ENCODE data around the gene ARMS2.

DNA sequence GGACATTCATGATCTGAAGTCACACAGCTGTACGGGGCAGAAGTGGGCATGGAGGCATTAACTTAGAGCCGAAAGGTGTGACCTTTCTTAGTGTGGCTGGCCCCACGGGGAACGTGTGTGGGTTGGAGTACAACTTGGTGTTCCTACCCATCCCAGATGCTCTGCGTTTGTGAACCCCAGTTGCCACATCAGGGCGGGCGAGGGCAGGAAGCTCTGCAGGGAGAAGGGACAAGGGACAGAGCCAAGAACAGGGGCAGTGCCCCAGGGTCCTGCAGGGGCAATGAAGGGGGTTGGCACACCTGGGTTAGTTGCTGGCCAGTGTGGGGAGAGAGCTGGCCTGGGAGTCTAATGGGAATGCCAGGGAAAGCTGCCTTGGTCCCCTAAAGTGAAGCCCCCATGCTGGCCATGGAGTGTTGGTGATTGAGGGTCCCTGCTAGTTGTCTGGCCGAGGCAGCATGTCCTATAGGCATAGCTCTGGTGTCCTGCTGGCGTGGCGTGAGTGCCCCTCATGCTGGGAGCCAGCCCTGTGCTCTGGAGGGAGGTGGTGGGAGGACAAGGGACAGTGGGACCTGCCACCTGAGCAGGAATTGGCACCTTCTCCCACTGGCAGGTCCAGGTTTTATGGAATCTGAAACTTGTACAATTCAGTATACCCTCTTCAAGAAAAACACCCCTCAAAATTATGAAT lies 25.8 kb downstream of the ARMS2 start:
- TF ChIP-seq, protein P1, sequence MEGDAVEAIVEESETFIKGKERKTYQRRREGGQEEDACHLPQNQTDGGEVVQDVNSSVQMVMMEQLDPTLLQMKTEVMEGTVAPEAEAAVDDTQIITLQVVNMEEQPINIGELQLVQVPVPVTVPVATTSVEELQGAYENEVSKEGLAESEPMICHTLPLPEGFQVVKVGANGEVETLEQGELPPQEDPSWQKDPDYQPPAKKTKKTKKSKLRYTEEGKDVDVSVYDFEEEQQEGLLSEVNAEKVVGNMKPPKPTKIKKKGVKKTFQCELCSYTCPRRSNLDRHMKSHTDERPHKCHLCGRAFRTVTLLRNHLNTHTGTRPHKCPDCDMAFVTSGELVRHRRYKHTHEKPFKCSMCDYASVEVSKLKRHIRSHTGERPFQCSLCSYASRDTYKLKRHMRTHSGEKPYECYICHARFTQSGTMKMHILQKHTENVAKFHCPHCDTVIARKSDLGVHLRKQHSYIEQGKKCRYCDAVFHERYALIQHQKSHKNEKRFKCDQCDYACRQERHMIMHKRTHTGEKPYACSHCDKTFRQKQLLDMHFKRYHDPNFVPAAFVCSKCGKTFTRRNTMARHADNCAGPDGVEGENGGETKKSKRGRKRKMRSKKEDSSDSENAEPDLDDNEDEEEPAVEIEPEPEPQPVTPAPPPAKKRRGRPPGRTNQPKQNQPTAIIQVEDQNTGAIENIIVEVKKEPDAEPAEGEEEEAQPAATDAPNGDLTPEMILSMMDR (conservative IDR thresholded peaks at IDR 0.05) = no peak
- no peak for TF ChIP-seq EZH2 (IDR thresholded peaks at IDR 0.05; ENCODE audit: low read depth)
